ENCODE results near the gene SHH. TPM values are rescaled to one million over a fixed set of nuclear protein-coding genes. Genes with fewer than 3 reads are reported as not detected.

SHH gene
- total RNA-seq, 6 donors from 2014 or later, result 6.1 to 9.6 (median 6.2) TPM

- Histone ChIP-seq H3K27me3 (no peaks in the 10 kb centered on the region), H3K27ac (no peak overlapping the region), H3K4me3 (no peak overlapping the region), H3K9me3 (peaks cover 0 to 3% (median 0%) of the 10 kb centered on the region in 4 donors), H3K4me1 (no peaks in the 10 kb centered on the region), H3K36me3 (no peaks in the 10 kb centered on the region)
- no peak for TF ChIP-seq POLR2AphosphoS5 (IDR thresholded peaks at IDR 0.05)
- no peak for ATAC-seq (ENCODE audit: low FRiP score in 2 of 2)
- 73 to 78% methylated on average over 22 of the region's 22 CpGs for WGBS, 2 donors
- no peak for DNase-seq
These were observed 38.8 kb upstream of the SHH start for GRCh38 chr7:155850766-155851678.

GRCh38 chr7:155850001-155850436 is 37.8 kb upstream of the SHH start:
- WGBS, 2 donors, result 78 to 81% methylated on average over 4 to 5 of the region's 5 CpGs
- H3K4me1 ChIP-seq, result no peaks in the 10 kb centered on the region
- no peak for DNase-seq

GRCh38 chr7:155848691-155849669 is 36.7 kb upstream of the SHH start:
- H3K4me1 ChIP-seq, result peaks cover 0 to 5% (median 1%) of the 10 kb centered on the region in 4 donors
- H3K4me3 ChIP-seq, result no peak overlapping the region
- ATAC-seq (ENCODE audit: low FRiP score in 2 of 2) (no peak), DNase-seq (no peak)
- no peaks in the 10 kb centered on the region for H3K27me3 ChIP-seq
- H3K9me3 ChIP-seq, result no peaks in the 10 kb centered on the region
- H3K27ac ChIP-seq, result no peak overlapping the region
- 72 to 74% methylated on average over 16 to 18 of the region's 18 CpGs for WGBS, 2 donors
- H3K36me3 ChIP-seq, result no peaks in the 10 kb centered on the region
- no peak for TF ChIP-seq CTCF (IDR thresholded peaks at IDR 0.05)
- no peak for TF ChIP-seq POLR2A (IDR thresholded peaks at IDR 0.05)
- TF ChIP-seq POLR2AphosphoS5 (IDR thresholded peaks at IDR 0.05), result no peak
- no peak for TF ChIP-seq EP300 (IDR thresholded peaks at IDR 0.05)

More at GRCh38 chr7:155850001-155850436, 37.8 kb upstream of the SHH start:
- Histone ChIP-seq H3K36me3 (no peaks in the 10 kb centered on the region), H3K27ac (no peak overlapping the region), H3K4me3 (no peak overlapping the region), H3K27me3 (no peaks in the 10 kb centered on the region), H3K9me3 (peaks cover 0 to 1% (median 0%) of the 10 kb centered on the region in 4 donors)
- TF ChIP-seq POLR2A (IDR thresholded peaks at IDR 0.05) (no peak), POLR2AphosphoS5 (IDR thresholded peaks at IDR 0.05) (no peak), CTCF (IDR thresholded peaks at IDR 0.05) (no peak), EP300 (IDR thresholded peaks at IDR 0.05) (no peak)
- ATAC-seq (ENCODE audit: low FRiP score in 2 of 2), result no peak

GRCh38 chr7:155847821-155848435 is 35.7 kb upstream of the SHH start:
- Histone ChIP-seq H3K36me3 (no peaks in the 10 kb centered on the region), H3K4me1 (peaks cover 0 to 8% (median 6%) of the 10 kb centered on the region in 4 donors), H3K27ac (no peak overlapping the region), H3K4me3 (no peak overlapping the region), H3K27me3 (no peaks in the 10 kb centered on the region), H3K9me3 (no peaks in the 10 kb centered on the region)
- WGBS, 2 donors, result 73 to 74% methylated on average over 18 of the region's 18 CpGs
- DNase-seq, result peak in 1 of 2 donors; percentile 26
- no peak for ATAC-seq (ENCODE audit: low FRiP score in 2 of 2)
- TF ChIP-seq EP300 (IDR thresholded peaks at IDR 0.05), result no peak

GRCh38 chr7:155846936-155847335 is 34.7 kb upstream of the SHH start:
- TF ChIP-seq CTCF (IDR thresholded peaks at IDR 0.05) (no peak), POLR2A (IDR thresholded peaks at IDR 0.05) (no peak), POLR2AphosphoS5 (IDR thresholded peaks at IDR 0.05) (no peak), EP300 (IDR thresholded peaks at IDR 0.05) (no peak)
- no peaks in the 10 kb centered on the region for H3K27me3 ChIP-seq
- no peak for DNase-seq
- no peak for ATAC-seq (ENCODE audit: low FRiP score in 2 of 2)
- H3K4me3 ChIP-seq, result no peak overlapping the region
- peaks cover 0 to 8% (median 6%) of the 10 kb centered on the region in 4 donors for H3K4me1 ChIP-seq
- no peak overlapping the region for H3K27ac ChIP-seq
- H3K36me3 ChIP-seq, result no peaks in the 10 kb centered on the region
- no peaks in the 10 kb centered on the region for H3K9me3 ChIP-seq
- WGBS, 2 donors, result 82 to 83% methylated on average over 15 of the region's 15 CpGs

Measured in upper lobe of left lung (tissue), 6 donors.